ENCODE results near the gene ADORA2A.

DNA sequence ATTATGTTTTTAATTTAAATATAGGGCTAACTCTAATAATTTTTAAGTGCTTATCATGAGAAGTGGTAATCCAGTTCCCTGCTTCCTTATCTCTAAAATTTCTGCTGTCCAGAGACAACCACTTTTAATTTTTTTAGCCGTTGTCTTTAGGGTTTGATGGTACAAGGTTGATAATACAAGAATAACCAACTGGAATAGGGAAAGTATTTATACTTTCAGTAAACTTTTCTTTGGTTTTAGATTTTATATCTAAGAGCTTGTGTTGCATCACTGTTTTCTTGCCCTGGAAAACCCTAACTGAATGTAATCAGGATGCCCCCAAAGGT, 46.5 kb upstream of the ADORA2A start:
- TF ChIP-seq, protein P1, sequence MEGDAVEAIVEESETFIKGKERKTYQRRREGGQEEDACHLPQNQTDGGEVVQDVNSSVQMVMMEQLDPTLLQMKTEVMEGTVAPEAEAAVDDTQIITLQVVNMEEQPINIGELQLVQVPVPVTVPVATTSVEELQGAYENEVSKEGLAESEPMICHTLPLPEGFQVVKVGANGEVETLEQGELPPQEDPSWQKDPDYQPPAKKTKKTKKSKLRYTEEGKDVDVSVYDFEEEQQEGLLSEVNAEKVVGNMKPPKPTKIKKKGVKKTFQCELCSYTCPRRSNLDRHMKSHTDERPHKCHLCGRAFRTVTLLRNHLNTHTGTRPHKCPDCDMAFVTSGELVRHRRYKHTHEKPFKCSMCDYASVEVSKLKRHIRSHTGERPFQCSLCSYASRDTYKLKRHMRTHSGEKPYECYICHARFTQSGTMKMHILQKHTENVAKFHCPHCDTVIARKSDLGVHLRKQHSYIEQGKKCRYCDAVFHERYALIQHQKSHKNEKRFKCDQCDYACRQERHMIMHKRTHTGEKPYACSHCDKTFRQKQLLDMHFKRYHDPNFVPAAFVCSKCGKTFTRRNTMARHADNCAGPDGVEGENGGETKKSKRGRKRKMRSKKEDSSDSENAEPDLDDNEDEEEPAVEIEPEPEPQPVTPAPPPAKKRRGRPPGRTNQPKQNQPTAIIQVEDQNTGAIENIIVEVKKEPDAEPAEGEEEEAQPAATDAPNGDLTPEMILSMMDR (IDR thresholded peaks at IDR 0.05), result no peak
- no peak for TF ChIP-seq POLR2A (IDR thresholded peaks at IDR 0.05)
